ENCODE measurements around the gene ALG10B.

DNA sequence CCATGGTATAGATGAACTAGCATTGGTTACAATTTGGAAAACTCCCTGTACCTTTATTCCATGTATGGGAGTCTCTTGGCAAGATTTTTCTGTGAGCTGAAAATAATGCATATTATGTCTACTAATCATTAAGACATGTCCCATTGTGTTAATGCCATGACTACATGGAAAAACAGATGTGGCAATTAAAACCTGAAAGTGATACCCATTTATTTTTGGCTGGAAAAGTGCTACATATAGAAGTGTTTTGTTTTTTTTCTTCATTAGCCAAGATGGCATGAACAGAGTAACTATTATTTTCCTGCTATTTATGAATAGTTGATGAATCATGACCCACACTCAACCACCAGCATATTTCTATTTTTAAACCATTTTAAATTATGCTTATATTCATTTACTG is 58.2 kb downstream of the ALG10B start:
- no peak for TF ChIP-seq EZH2phosphoT487 (IDR thresholded peaks at IDR 0.05; ENCODE audit: low read depth)
- TF ChIP-seq, protein P1, sequence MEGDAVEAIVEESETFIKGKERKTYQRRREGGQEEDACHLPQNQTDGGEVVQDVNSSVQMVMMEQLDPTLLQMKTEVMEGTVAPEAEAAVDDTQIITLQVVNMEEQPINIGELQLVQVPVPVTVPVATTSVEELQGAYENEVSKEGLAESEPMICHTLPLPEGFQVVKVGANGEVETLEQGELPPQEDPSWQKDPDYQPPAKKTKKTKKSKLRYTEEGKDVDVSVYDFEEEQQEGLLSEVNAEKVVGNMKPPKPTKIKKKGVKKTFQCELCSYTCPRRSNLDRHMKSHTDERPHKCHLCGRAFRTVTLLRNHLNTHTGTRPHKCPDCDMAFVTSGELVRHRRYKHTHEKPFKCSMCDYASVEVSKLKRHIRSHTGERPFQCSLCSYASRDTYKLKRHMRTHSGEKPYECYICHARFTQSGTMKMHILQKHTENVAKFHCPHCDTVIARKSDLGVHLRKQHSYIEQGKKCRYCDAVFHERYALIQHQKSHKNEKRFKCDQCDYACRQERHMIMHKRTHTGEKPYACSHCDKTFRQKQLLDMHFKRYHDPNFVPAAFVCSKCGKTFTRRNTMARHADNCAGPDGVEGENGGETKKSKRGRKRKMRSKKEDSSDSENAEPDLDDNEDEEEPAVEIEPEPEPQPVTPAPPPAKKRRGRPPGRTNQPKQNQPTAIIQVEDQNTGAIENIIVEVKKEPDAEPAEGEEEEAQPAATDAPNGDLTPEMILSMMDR (IDR thresholded peaks at IDR 0.05; ENCODE audit: low read depth, low read length): no peak

All from OCI-LY3 (cell line).